RPMI8226 (cell line): ENCODE measurements around the gene CDK14.
"Not testable (repeated sequence)": the region's sequence is repeated elsewhere in the genome, so short reads cannot be mapped to it uniquely, and the experiment has no call there.

Source experiments
- DNase-seq: peaks from one replicate; pipeline ENCODE4 v3.0.0-alpha.2; 2015

CDK14 gene

DNA sequence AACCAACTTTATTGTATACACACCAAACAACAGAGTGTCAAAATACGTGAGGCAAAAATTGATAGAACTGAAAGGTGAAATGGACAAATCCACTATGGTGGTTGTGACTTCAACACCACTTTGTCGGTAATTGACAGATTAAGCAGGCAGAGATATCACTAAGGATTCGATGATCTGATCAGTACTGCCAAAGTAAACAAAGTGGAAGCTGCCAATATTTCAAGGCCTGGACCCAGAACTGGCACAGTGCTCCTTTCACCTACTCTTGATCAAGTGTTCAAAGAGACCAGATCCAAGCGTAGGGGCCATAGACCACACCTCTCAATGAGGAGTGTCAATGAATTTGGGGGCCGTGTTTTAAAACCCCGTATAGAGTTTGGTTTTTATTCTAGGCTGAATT lies 167.0 kb downstream of the CDK14 start:
- DNase-seq: no peak

DNA sequence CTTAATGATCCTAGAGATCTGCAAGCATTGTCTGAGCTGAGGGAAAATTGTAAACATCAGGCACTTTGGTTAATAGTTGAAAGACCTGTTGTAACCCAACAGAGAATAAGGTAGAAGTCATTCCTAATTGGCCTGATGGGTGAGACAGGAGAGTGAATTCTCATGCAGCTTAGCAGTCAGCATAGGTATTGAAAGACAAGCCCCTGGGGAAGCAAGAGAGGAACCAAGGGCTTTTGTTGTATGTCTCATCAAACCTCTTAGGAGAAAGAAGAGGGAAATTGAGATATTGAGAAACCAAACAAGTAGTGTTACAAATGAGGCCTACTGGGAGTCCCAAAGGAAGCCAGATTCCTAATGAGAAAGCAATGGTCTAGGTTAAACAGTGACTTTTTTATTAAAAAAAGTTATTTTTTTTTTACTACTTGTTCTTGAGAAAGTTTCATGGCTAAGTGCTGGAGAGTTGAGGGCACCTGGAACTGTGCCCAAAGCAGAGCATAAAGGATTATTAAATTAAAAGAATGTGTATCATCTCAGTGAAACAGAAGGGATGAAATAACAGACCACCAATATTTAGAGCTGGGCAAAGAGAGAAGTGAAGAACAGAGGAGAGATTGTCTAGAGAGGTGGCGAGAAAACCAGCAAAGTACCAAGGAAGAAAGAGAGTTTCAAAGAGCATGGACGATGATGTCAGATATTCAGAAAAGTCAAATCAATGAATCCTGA lies 168.9 kb downstream of the CDK14 start:
- no peak for DNase-seq

DNA sequence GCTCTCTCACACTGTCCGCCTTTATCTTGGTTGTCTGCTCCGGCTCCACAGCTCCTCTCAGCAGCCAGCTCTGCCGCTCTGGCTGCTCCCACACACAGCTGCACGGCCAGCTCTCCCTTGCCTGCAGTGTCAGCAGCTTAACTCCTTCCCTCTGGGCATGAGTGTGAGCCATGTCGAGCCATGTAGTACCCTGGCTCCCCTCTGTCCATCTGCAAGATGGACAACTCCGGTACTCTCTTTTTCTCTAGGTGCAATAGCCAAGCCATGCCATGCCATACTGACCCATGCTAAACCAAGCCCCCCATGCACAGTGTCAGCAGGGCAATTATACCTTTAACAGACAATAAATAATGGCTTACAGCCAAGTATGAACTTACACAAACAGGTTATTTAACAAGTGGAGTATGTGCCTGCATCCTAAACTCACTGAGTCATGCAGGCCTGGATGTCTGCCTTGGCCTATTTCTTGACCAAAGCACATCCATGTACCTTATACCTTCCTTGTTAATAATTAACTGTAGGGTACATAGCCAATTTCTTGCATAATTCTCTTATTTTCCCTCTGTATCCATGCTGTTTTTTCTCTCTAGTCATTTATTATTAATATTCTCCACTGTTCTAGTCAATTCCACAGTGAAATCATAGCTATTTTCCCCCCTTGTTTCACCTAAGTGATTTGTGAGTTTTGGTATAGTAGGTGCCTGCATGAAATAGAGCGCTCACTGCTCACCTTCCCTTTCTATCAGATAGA lies 170.9 kb downstream of the CDK14 start:
- no peak for DNase-seq

DNA sequence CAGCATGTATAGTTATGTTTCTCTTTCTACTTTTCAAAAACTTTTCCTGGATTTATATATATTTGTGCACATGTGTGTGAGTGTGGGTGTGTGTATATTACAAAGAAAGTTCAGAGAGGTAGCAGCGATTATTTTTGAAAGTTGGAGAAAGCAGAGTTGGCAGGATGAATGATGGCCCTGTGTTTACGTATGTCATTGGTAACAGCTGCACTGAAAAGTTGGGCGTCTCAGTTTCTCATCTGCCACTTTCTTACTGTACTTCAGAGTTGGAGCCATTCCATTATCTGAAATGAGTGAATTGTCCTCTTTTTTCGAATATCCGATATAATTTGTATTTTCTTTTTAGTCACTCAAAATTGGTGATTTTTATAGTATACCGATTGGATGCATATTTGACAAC lies 172.2 kb downstream of the CDK14 start:
- DNase-seq: no peak

DNA sequence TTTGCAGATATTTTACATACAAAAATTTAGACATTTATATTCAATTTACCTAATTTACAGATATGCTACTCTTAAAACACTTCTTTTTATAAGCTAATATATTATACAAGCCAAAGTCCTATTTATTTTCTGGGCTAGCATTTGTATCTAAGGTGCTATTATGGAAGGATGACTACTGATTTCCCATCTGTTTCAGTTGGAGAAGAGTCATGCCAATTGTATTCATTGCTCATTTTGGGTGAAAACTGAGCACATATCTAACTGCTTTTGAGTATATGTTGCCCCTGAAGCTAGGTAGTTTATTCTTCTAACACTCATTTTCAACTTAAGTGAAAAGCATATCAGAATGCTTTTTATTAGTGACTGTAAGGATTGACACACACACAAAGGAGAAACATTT lies 172.9 kb downstream of the CDK14 start:
- no peak for DNase-seq

DNA sequence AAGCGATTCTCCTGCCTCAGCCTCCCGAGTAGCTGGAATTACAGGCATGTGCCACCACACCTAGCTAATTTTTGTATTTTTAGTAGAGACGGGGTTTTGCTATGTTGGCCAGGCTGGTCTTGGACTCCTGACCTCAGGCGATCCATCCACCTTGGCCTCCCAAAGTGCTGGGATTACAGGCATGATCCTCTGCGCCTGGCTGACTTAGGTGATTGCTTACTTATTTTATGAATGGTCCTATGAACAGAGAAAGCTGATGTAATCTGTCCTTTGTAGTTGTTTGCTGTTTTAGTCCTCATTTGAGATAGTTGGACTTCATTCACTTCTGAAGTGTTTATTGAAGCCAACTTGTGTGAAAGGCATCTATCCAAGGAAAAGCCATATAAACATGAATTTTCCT lies 173.4 kb downstream of the CDK14 start:
- DNase-seq: not testable (repeated sequence)

DNA sequence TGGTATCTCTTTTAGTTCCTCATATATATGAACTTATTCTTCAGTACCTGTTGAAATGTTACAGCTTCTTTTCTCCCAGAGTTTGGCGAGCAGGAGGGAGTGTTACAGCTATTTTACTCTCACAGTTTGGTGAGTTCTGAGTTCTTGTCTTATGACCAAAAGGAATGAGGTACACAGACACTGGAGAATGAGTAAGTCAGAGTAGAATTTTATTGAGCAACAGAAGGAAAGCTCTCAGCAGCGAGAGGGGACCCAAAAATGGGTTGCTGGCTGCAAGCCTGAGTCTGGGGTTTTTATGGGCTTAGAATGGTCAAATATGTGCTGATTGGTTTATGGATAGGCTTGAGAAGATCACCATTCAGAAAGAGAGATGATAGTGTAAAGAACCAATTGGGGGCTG lies 175.2 kb downstream of the CDK14 start:
- DNase-seq: no peak

DNA sequence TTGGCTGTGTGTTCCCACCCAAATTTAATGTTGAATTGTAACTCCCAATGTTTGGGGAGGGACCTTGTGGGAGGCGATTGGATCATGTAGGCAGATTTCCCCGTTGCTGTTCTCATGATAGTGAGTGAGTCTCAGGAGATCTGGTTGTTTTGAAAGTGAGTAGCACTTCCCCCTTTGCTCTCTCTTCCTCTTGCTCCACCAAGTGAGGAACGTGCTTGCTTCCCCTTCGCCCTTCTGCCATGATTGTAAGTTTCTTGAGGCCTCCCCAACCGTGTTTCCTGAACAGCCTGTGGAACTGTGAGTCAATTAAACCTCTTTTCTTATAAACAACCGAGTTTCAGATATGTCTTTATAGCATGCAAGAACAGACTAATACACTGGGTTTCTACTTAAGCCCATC lies 176.3 kb downstream of the CDK14 start:
- DNase-seq: no peak

DNA sequence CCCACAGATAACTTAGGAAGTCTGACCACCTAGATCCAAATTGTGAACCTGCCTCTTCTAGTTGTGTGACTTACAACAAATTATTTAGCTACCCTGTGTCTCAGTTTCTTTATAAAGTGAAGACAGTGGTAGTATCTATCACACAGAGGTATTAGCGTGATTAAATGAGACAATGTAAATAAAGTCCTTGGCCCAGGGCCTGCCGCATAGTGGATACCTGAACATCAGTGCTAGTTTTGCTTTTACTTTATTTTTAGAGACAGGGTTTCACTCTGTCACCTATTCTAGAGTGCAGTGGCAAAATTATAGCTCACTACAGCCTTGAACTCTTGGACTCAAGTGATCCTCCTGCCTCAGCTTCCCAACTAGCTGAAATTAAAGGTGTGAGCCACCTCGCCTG lies 177.1 kb downstream of the CDK14 start:
- DNase-seq: no peak

DNA sequence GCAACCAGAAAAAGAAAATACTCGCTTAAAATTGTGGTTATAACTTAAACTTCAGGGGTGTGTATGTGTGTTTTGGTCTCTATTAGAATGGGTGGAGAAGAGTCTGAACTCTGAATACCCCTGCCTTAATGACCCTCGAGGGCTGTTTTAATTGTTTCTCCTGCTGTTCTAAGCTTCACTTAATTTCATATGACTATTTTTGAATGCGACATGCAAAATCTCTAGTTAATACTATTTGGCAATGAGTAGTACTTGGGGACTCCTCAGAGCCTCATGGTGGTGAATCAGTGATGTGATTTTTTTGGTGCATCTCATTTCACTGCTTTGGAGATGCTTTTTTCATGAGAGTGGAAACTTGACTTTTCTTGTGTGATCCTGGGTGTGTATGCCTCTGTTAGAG lies 178.6 kb downstream of the CDK14 start:
- no peak for DNase-seq

DNA sequence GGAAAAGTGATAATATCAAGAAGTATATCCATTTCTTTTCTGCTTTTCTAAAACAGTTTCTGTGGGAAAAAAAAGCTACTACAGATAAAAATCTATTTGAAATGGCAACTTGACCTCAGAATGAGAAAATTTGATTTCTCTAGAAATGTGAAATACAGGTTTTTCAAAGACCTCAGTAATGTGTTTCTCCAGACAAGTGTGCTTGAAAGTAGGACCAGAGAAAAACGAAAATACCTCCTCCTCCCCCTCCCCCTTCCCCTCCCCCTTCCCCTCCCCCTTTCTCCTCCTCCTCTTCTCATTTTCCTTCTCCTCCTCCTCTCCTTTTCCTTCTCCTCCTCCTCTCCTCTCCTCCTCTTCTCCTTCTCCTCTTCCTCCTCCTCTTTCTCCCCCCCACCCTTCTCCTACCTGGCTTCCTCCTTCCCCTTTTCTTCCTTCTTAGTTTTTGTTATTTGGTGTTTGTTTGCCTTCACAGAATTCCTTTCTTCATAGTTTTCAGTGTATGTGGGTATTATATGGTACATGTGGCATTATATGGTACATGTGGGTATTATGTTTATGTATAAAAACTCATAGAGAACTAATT lies 179.4 kb downstream of the CDK14 start:
- DNase-seq: no peak

DNA sequence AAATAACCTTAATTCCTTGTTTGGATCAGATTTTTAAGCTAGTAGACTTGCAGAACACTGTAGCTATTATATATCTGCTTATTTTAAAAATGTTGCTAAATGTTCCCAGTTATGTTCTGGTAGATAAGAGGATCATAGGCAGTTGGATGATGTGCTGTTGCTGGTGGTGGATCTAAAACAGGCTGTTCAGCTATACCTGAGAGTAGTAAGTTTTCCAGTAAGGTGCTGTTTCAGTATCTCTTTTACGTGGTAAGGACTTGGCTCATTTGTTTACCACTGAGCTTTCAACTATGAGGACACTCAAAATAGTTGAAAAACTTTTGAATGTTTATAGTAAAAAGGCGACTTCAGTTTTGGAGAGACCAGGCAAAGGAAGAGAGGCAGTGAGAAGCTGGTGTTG lies 180.9 kb downstream of the CDK14 start:
- DNase-seq: no peak

DNA sequence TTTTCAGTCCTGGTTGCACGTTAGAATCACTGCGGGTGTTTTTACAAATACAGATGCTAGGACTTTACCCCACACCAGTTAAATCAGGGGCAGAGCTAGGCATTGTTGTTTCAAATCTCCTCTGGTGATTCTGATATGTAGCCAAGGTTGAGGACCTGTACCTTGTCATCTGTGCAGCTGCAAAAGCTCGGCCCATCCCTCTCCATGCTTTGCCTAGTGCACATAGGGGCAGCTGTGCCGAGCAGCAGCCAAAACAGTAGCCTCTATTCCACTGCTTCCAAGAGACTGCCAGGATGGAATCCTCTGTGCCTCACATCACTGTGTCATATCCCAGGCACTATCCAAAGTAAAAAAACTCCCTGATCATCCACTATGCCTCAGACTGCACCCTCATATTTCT lies 181.3 kb downstream of the CDK14 start:
- DNase-seq: no peak

DNA sequence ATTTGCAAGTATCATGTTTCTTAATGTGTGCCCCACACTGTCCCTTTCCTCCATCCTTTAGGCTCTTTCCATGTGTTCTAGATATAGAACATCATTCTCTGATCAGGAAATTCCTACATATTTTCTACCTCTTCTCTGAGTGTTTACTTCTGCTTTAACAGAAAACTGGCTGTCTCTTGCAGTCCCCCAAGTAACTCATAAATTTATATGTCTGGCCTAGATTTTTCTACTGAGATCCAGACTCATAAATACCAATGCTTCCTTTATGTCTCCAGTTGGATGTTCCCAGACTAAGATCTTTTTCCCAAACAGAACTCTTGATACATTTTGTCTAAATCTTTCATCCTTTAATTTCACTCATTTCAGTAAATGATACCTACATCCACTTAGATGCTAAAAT lies 181.8 kb downstream of the CDK14 start:
- DNase-seq: no peak

DNA sequence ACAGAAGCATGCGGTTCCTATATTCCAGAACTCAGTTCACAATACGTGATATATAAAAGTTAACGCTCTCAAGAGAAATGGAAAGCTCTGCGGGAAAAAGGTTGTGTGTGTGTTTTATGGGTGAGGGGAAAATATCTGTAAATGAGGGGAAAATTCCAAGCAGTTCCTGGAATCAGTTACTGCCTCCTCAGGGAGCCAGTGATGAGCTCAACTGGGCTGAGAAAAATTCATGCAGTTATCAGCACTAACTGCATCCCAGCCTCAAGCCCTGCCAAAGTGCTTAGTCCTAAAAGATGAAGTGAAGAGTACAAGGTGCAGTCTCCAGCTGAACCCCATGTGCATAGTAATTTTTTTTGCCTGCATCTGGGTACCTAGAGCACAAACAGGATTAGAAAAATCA lies 191.9 kb downstream of the CDK14 start:
- DNase-seq: no peak

DNA sequence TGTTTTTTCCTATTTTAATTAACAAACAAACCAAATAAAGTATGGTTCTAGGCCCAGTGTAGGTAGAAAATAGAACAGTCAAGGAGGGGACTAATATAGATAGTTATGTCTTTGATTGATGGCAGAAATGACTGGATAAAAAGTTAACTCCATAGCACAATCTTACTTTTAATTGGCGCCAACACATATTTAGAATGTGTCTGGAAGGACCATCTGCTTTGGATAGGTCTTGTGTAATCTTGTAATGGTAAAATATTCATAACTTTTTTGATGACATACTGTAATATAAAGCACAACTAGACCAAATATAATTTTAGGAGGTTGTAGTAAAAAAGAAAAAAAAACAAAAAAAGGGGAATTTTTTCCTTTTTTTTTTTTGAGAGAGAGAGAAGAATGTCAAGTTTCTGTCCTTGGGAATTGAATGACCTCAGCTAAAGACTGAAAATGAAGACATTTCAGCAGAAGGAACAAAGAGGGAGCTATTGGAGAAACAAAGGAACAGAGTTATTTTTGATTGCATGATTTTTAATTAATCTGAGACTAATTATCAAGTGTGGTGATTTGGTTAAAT lies 193.7 kb downstream of the CDK14 start:
- no peak for DNase-seq

DNA sequence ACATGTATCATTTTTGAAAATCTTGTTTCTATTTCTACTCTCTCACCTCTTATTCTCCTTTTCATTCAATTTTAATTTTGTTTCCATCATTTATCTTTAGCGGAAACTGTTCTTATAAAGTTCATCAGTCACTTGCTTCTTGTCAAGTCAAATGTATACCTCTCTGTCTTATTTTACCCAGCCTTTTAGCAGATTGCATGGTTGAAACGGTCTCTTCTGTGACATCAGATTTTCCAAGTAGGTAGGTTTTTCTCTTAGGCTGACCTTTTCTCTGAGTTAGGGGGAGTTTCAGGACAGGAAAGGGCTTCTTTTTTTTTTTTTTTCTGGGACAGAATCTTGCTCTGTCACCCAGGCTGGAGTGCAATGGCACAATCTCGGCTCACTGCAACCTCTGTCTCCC lies 195.5 kb downstream of the CDK14 start:
- no peak for DNase-seq

DNA sequence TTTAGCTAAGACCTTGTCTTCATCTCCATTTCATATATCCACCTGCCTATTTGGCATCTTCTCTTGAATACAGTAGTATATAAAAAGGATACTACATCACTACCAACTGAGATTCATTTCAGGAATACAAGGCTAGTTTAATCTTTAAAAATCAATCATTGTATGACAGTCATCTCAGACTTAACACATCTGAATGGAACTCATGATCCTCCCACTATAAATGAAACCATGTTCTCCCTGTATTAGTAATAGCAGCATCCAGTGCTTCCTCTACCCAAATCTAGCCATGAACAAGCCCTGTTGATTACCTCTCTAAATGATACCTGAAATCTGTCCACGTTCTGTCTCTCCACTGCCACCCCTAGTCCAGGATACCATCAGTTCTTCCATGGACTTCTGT lies 196.2 kb downstream of the CDK14 start:
- DNase-seq: no peak

DNA sequence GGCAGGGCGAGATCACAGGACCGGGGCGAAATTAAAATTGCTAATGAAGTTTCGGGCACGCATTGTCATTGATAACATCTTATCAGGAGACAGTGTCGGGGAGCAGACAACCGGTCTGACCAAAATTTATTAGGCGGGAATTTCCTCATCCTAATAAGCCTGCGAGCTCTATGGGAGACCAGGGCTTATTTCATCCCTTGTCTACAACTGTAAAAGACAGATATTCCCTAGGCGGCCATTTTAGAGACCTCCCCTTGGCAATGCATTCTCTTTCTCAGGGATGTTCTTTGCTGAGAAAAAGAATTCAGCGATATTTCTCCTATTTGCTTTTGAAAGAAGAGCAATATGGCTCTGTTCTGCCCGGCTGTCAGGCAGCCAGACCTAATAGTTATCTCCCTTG lies 198.1 kb downstream of the CDK14 start:
- not testable (repeated sequence) for DNase-seq

DNA sequence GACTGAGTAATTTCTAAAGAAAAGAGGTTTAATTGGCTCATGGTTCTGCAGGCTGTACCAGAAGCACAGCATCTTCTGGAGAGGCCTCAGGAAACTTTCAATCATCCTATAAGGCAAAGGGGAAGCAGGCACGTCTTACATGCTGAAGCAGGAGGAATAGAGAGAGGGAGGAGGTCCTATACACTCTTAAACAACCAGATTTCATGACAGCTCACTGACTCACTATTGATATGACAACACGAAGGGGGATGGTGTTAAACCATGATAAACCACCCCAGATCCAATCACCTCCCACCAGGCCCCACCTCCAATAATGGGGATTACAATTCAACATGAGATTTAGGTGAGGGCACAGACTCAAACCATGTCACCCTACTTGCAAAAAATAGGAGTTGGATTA lies 201.5 kb downstream of the CDK14 start:
- no peak for DNase-seq

DNA sequence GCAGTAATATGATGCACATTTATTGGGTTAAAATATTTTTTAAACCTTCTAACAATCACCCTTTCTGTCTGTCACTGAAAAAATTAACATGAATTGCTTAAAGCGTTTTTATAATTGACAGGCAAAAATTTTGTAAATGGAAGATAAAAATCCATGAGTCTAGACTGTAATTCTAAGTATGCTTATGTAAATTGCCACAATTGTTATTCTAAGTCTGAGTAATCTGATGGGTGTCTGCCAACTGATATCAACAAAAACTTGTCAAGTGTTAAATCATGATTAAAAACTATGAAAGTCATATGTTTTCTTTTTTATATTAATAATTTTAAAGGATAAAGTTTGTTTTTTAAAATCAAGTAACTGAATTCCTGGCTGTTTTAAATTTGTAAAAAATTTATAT lies 208.2 kb downstream of the CDK14 start:
- no peak for DNase-seq

DNA sequence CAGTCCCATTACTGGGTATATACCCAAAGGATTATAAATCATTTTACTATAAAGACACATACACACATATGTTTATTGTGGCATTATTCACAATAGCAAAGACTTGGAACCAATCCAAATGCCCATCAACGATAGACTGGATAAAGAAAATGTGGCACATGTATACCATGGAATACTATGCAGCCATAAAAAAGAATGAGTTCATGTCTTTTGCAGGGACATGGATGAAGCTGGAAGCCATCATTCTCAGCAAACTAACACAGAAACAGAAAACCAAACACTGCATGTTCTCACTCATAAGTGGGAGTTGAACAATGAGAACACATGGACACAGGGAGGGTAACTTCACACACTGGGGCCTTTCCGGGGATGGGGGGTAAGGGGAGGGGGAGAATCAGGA lies 219.4 kb downstream of the CDK14 start:
- not testable (repeated sequence) for DNase-seq

DNA sequence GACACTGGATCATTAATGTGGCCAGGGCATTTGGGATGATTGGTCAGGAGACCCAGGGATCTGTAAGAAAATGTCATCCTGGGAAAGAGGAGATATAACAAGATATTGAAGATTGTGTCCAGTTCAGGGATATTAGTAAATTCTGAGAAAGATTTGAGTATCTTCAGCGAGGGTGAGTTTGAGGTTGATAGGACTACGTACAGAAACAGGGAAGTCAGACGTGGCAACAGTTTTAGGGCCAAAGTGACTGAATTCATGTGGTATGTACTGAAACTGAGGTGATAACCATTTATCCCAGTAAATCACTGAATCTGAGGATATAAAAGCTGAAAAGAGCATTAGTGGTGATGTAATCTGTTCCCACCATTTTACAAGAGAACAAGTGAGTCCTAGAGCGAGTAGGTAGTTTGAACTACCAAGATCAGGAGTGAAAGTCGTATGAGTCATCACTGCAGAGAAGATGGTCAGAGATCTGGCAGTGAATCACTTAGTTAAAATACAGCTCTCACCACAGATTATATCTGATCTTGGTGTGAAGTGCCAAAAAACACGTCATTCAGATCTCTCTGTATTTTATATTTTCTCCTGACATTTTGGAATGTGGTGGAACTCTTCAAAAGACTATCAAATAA lies 220.5 kb downstream of the CDK14 start:
- peak; percentile 45 for DNase-seq

DNA sequence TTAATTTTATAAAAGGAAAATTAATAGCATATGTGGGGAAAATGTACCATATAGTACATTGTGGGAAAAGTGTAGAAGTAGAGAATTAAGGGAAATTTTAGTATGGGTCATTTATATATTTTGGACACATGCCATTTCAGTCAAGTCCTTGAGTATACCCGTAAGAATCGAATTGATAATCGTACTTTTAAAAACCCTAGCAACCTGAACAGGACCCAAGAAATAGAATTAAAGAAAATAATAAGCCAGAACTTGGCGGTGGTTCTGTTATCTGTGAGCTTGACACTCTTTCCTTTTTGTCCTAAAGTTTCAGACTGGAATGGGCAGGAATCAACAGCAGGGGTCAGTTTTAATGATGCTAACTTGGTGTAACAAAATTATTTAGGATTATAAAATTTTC lies 221.0 kb downstream of the CDK14 start:
- DNase-seq: no peak
